ENCODE data around the gene PARP4.
"Not testable (repeated sequence)": the region's sequence is repeated elsewhere in the genome, so short reads cannot be mapped to it uniquely, and the experiment has no call there.

GRCh38 chr13:24472129-24472528 lies 40.4 kb downstream of the PARP4 start:
- TF ChIP-seq EZH2 (IDR thresholded peaks at IDR 0.05; ENCODE audit: borderline replicate concordance, low read depth, low read length, severe bottlenecking); CTCF (IDR thresholded peaks at IDR 0.05; ENCODE audit: extremely low read depth in 1 of 2, insufficient read depth in 1 of 2, low read depth in 1 of 2, low read length in 2 of 2); POLR2AphosphoS5 (IDR thresholded peaks at IDR 0.05; ENCODE audit: insufficient read depth, low read depth, low read length); JUN (IDR thresholded peaks at IDR 0.05; ENCODE audit: borderline replicate concordance, insufficient read depth, insufficient read length, low read depth); POLR2A (IDR thresholded peaks at IDR 0.05; ENCODE audit: low read depth, low read length); MAX (IDR thresholded peaks at IDR 0.05; ENCODE audit: insufficient read depth, insufficient read length): not testable (repeated sequence)

Measured in endothelial cell of umbilical vein (primary cell).